Measurements from ENCODE around the gene ENTR1. TPM values are rescaled to one million over a fixed set of nuclear protein-coding genes. Genes with fewer than 3 reads are reported as not detected.

The ENTR1 gene
- total and polyA plus RNA-seq, 10 of the 15 experiments (the other 5 are each of a cell fraction or from before 2014, with no cell fraction given) = 8.2 to 96.4 (median 41.1) TPM

GRCh38 chr9:136409557-136410455 lies 608 bp downstream of the ENTR1 start (continued):
- TF ChIP-seq HDAC6 (IDR thresholded peaks at IDR 0.05; ENCODE audit: unreplicated experiment) (no peak), SREBF1 (IDR thresholded peaks at IDR 0.05; ENCODE audit: low read length) (no peak), ASH2L (IDR thresholded peaks at IDR 0.05; ENCODE audit: borderline replicate concordance, low read depth) (no peak), SMARCA5 (IDR thresholded peaks at IDR 0.05) (peak; percentile 45), HSF1 (IDR thresholded peaks at IDR 0.05; ENCODE audit: low read depth, low read length) (no peak), NKRF (conservative IDR thresholded peaks at IDR 0.05) (peak; percentile 50), BCL3 (IDR thresholded peaks at IDR 0.05; ENCODE audit: borderline replicate concordance, insufficient read depth, low read depth, low read length, poor library complexity, severe bottlenecking) (no peak), TAF1 (IDR thresholded peaks at IDR 0.05; ENCODE audit: borderline replicate concordance, low read depth, low read length) (no peak), RCOR1 (conservative IDR thresholded peaks at IDR 0.05; ENCODE audit: low read depth, low read length) (no peak), CREM (IDR thresholded peaks at IDR 0.05; ENCODE audit: low read depth) (no peak), MAX (IDR thresholded peaks at IDR 0.05; ENCODE audit: low read depth, low read length) (peak; percentile 80), ZNF622 (IDR thresholded peaks at IDR 0.05) (no peak), NRF1 (conservative IDR thresholded peaks at IDR 0.05; ENCODE audit: low read depth, low read length) (no peak), TBL1XR1 (IDR thresholded peaks at IDR 0.05; ENCODE audit: low read depth, low read length) (no peak), SMAD1 (IDR thresholded peaks at IDR 0.05; ENCODE audit: low read depth, partially characterized antibody) (no peak), MXI1 (IDR thresholded peaks at IDR 0.05; ENCODE audit: low read depth, low read length) (peak; percentile 90), PML (IDR thresholded peaks at IDR 0.05; ENCODE audit: low read length) (0 out of 2 replicates have a peak, but pooled peaks have one; percentile 18), EGR1 (IDR thresholded peaks at IDR 0.05; ENCODE audit: borderline replicate concordance in 1 of 2, low read depth in 2 of 2, low read length in 2 of 2) (no peak), YY1 (IDR thresholded peaks at IDR 0.05; ENCODE audit: low read depth, low read length) (no peak), RBBP5 (conservative IDR thresholded peaks at IDR 0.05) (no peak), FOXK2 (IDR thresholded peaks at IDR 0.05) (no peak), BACH1 (IDR thresholded peaks at IDR 0.05; ENCODE audit: borderline replicate concordance) (no peak; the same call in 1 of the 2 replicates), NR2F1 (conservative IDR thresholded peaks at IDR 0.05) (no peak), RUNX3 (IDR thresholded peaks at IDR 0.05; ENCODE audit: low read length) (no peak), MEF2B (IDR thresholded peaks at IDR 0.05; ENCODE audit: partially characterized antibody, poor library complexity, severe bottlenecking) (no peak), CHD4 (IDR thresholded peaks at IDR 0.05) (no peak)

Data from GM12878 (cell line).